ENCODE measurements around the gene RUNX2.

DNA sequence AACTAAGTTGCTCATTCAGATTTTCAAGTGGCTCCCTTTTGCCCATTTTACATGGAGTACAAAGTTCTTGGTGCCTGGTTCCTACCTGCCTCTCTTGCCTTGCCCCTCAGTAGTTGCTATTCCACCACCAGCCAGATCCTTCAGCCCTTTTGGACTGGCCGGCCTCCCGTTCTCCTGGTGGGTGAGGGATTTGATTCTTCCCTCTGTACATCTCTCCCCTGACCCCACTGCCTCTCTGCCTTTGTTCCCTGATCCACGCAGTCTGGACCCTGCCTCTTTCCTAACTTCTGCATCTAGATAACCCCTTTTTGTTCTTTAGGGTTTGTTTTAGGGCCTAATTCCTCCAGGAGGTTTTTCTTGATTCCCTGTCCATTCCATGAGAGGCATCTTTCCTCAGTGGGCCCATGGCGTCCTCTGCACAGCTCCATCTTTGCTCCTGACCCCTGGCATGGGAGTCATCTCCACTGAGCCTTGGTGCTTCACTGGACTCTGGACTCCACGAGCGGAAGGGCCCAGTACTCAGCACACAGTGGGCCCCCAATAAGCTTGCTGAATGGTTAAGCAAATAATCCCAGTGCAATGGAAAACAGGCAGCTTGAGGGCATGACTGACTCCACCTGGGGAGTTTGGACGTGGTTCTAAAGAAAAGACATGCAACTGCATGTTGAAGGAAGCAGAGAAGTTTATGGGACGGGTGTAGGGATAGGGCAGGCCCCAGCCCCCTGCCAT, 358.9 kb downstream of the RUNX2 start:
- TF ChIP-seq, protein P1, sequence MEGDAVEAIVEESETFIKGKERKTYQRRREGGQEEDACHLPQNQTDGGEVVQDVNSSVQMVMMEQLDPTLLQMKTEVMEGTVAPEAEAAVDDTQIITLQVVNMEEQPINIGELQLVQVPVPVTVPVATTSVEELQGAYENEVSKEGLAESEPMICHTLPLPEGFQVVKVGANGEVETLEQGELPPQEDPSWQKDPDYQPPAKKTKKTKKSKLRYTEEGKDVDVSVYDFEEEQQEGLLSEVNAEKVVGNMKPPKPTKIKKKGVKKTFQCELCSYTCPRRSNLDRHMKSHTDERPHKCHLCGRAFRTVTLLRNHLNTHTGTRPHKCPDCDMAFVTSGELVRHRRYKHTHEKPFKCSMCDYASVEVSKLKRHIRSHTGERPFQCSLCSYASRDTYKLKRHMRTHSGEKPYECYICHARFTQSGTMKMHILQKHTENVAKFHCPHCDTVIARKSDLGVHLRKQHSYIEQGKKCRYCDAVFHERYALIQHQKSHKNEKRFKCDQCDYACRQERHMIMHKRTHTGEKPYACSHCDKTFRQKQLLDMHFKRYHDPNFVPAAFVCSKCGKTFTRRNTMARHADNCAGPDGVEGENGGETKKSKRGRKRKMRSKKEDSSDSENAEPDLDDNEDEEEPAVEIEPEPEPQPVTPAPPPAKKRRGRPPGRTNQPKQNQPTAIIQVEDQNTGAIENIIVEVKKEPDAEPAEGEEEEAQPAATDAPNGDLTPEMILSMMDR (IDR thresholded peaks at IDR 0.05; ENCODE audit: low read depth, low read length) = no peak
- no peak for TF ChIP-seq POLR2A (IDR thresholded peaks at IDR 0.05; ENCODE audit: extremely low read depth, insufficient read length)

Measured in NB4 (cell line).